Measurements from ENCODE around the gene DGCR6L.

- no peak for TF ChIP-seq CTCF (IDR thresholded peaks at IDR 0.05)
- no peak for TF ChIP-seq POLR2A (IDR thresholded peaks at IDR 0.05)
Observed at GRCh38 chr22:20319041-20319744, 667 bp downstream of the DGCR6L start.

Measured in breast epithelium (tissue), 3 donors.